IPS-20b (cell line): Measurements from ENCODE around the gene SAMD8.
"Not testable (repeated sequence)": the region's sequence is repeated elsewhere in the genome, so short reads cannot be mapped to it uniquely, and the experiment has no call there.

Experiments
- H3K27ac ChIP-seq: one replicate; pipeline ENCODE4 v1.5.1; 2013; ENCODE audit warnings: low read length
- H3K27me3 ChIP-seq: 2 replicates; pipeline ENCODE4 v1.6.1; 2013; ENCODE audit warnings: mild to moderate bottlenecking, low read length, inconsistent platforms; ENCODE audit not compliant: insufficient read depth
- H3K36me3 ChIP-seq: 2 replicates; pipeline ENCODE4 v1.6.1; 2013; ENCODE audit warnings: low read depth, mild to moderate bottlenecking, inconsistent platforms, low read length, moderate library complexity; ENCODE audit not compliant: insufficient read depth
- H3K4me1 ChIP-seq: 2 replicates; pipeline ENCODE4 v1.6.1; 2013; ENCODE audit warnings: mild to moderate bottlenecking, control low read depth, inconsistent platforms, low read length, moderate library complexity; ENCODE audit not compliant: insufficient read depth
- H3K4me3 ChIP-seq: 2 replicates; pipeline ENCODE4 v1.5.1; 2013; ENCODE audit warnings: mild to moderate bottlenecking, low read length, inconsistent platforms
- H3K9ac ChIP-seq: 2 replicates; pipeline ENCODE4 v1.6.1; 2013; ENCODE audit warnings: low read depth, mild to moderate bottlenecking, inconsistent platforms, low read length, moderate library complexity
- H3K9me3 ChIP-seq: 2 replicates; pipeline ENCODE4 v1.6.1; 2013; ENCODE audit warnings: mild to moderate bottlenecking, low read depth, low read length, inconsistent platforms; ENCODE audit not compliant: insufficient read depth

Gene SAMD8

GRCh38 chr10:75212343-75212742 is 100.9 kb downstream of the SAMD8 start:
- Histone ChIP-seq H3K9me3 (no peaks in the 10 kb centered on the region), H3K9ac (peak overlapping the region; percentile 95; the same call in 1 of the 2 replicates), H3K27me3 (no peaks in the 10 kb centered on the region), H3K4me1 (peaks cover 4% of the 10 kb centered on the region), H3K27ac (no peak overlapping the region), H3K36me3 (peaks cover 55% of the 10 kb centered on the region), H3K4me3 (peak overlapping the region; percentile 95)

GRCh38 chr10:75220274-75220673 is 108.8 kb downstream of the SAMD8 start:
- no peak overlapping the region for H3K9ac ChIP-seq
- H3K4me1 ChIP-seq: peaks cover 22% of the 10 kb centered on the region
- H3K27me3 ChIP-seq: no peaks in the 10 kb centered on the region
- no peak overlapping the region for H3K27ac ChIP-seq
- H3K4me3 ChIP-seq: no peak overlapping the region
- peaks cover 95% of the 10 kb centered on the region for H3K36me3 ChIP-seq
- H3K9me3 ChIP-seq: no peaks in the 10 kb centered on the region

- peaks cover 95% of the 10 kb centered on the region for H3K36me3 ChIP-seq
- H3K4me1 ChIP-seq: peaks cover 30% of the 10 kb centered on the region
Measured at GRCh38 chr10:75221492-75221891, 110.0 kb downstream of the SAMD8 start.

GRCh38 chr10:75223507-75223906 is 112.1 kb downstream of the SAMD8 start:
- Histone ChIP-seq H3K9me3 (no peaks in the 10 kb centered on the region), H3K27me3 (no peaks in the 10 kb centered on the region), H3K4me3 (peak overlapping the region; percentile 44), H3K4me1 (peaks cover 38% of the 10 kb centered on the region), H3K9ac (peak overlapping the region; percentile 47; the same call in 1 of the 2 replicates), H3K36me3 (peaks cover 90% of the 10 kb centered on the region), H3K27ac (peak overlapping the region; percentile 50)

More at GRCh38 chr10:75221492-75221891, 110.0 kb downstream of the SAMD8 start:
- H3K27ac ChIP-seq, H3K9ac ChIP-seq, H3K9me3 ChIP-seq, H3K27me3 ChIP-seq, H3K4me3 ChIP-seq: not testable (repeated sequence)

GRCh38 chr10:75226095-75226494 is 114.6 kb downstream of the SAMD8 start:
- H3K36me3 ChIP-seq: peaks cover 94% of the 10 kb centered on the region
- peak overlapping the region; percentile 24; the same call in 1 of the 2 replicates for H3K4me3 ChIP-seq
- peaks cover 38% of the 10 kb centered on the region for H3K4me1 ChIP-seq
- H3K27ac ChIP-seq: peak overlapping the region; percentile 30
- H3K9ac ChIP-seq: peak overlapping the region; percentile 40; the same call in 1 of the 2 replicates
- H3K27me3 ChIP-seq: no peaks in the 10 kb centered on the region
- H3K9me3 ChIP-seq: no peaks in the 10 kb centered on the region

GRCh38 chr10:75226656-75227055 is 115.2 kb downstream of the SAMD8 start:
- Histone ChIP-seq H3K9ac (peak overlapping the region; percentile 40; the same call in 1 of the 2 replicates), H3K36me3 (peaks cover 94% of the 10 kb centered on the region), H3K27ac (peak overlapping the region; percentile 30), H3K4me3 (peak overlapping the region; percentile 24; the same call in 1 of the 2 replicates), H3K27me3 (no peaks in the 10 kb centered on the region), H3K9me3 (no peaks in the 10 kb centered on the region), H3K4me1 (peaks cover 38% of the 10 kb centered on the region)

- Histone ChIP-seq H3K27me3 (no peaks in the 10 kb centered on the region), H3K36me3 (peaks cover 94% of the 10 kb centered on the region), H3K4me3 (no peak overlapping the region), H3K9me3 (no peaks in the 10 kb centered on the region), H3K9ac (no peak overlapping the region), H3K27ac (no peak overlapping the region), H3K4me1 (peaks cover 37% of the 10 kb centered on the region)
Measured at GRCh38 chr10:75228278-75228677, 116.8 kb downstream of the SAMD8 start.

- Histone ChIP-seq H3K4me1 (peaks cover 36% of the 10 kb centered on the region), H3K4me3 (no peak overlapping the region), H3K27me3 (no peaks in the 10 kb centered on the region), H3K27ac (no peak overlapping the region), H3K9ac (no peak overlapping the region), H3K36me3 (peaks cover 91% of the 10 kb centered on the region), H3K9me3 (no peaks in the 10 kb centered on the region)
Measured at GRCh38 chr10:75228834-75229233, 117.4 kb downstream of the SAMD8 start.

- Histone ChIP-seq H3K27ac (no peak overlapping the region), H3K27me3 (no peaks in the 10 kb centered on the region), H3K4me3 (no peak overlapping the region), H3K4me1 (peaks cover 24% of the 10 kb centered on the region), H3K36me3 (peaks cover 80% of the 10 kb centered on the region), H3K9me3 (no peaks in the 10 kb centered on the region), H3K9ac (no peak overlapping the region)
Measured at GRCh38 chr10:75229971-75230370, 118.5 kb downstream of the SAMD8 start.

- Histone ChIP-seq H3K4me3 (no peak overlapping the region), H3K27me3 (no peaks in the 10 kb centered on the region), H3K4me1 (peaks cover 19% of the 10 kb centered on the region), H3K9me3 (no peaks in the 10 kb centered on the region), H3K27ac (no peak overlapping the region), H3K36me3 (peaks cover 74% of the 10 kb centered on the region), H3K9ac (no peak overlapping the region)
Measured at GRCh38 chr10:75230600-75231038, 119.2 kb downstream of the SAMD8 start.
